ENCODE results near the gene CRYL1.

DNA sequence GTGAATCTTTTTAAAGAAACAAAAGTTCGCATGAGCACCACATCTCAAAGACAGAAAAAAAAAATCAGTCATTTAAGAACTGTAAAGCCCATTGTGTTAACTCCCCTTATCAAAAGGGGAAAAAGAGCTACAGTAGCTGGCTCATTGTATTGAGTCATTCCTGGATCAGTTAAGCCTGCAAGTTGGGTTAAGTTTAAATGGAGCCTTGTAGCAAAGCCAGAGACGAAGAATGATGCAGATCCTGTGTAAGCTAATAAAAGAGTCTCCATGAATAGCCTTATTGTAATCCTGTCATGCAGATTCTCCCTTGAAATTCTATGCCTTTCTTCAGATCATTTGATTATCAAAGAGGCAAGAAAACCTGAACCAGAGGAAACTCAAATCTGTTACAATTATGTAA, 83.8 kb downstream of the CRYL1 start:
- TF ChIP-seq, protein P1, sequence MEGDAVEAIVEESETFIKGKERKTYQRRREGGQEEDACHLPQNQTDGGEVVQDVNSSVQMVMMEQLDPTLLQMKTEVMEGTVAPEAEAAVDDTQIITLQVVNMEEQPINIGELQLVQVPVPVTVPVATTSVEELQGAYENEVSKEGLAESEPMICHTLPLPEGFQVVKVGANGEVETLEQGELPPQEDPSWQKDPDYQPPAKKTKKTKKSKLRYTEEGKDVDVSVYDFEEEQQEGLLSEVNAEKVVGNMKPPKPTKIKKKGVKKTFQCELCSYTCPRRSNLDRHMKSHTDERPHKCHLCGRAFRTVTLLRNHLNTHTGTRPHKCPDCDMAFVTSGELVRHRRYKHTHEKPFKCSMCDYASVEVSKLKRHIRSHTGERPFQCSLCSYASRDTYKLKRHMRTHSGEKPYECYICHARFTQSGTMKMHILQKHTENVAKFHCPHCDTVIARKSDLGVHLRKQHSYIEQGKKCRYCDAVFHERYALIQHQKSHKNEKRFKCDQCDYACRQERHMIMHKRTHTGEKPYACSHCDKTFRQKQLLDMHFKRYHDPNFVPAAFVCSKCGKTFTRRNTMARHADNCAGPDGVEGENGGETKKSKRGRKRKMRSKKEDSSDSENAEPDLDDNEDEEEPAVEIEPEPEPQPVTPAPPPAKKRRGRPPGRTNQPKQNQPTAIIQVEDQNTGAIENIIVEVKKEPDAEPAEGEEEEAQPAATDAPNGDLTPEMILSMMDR (IDR thresholded peaks at IDR 0.05; ENCODE audit: insufficient read depth, low read length, poor library complexity, severe bottlenecking) = no peak
- TF ChIP-seq EZH2phosphoT487 (conservative IDR thresholded peaks at IDR 0.05; ENCODE audit: low read length) = no peak

All from SU-DHL-6 (cell line).